Neural progenitor cell (in vitro differentiated cells): ENCODE measurements around the gene STX2.

Experiments used
- EZH2 ChIP-seq: fragments of 200-600 bp; sonication (generic); IDR thresholded peaks from 2 replicates; pipeline ENCODE4 v1.6.1; 2017; ENCODE audit warnings: antibody characterized with exemption, mild to moderate bottlenecking, moderate library complexity
- EZH2phosphoT487 ChIP-seq: fragments of 200-600 bp; sonication (generic); IDR thresholded peaks from 2 replicates; pipeline ENCODE4 v1.6.1; 2017; ENCODE audit warnings: antibody characterized with exemption
- TF ChIP-seq, protein P1 (sequence below): fragments of 200-600 bp; sonication (generic); IDR thresholded peaks from 2 replicates; pipeline ENCODE4 v1.5.1; 2017; ENCODE audit warnings: antibody characterized with exemption, mild to moderate bottlenecking

- TF ChIP-seq, protein P1, sequence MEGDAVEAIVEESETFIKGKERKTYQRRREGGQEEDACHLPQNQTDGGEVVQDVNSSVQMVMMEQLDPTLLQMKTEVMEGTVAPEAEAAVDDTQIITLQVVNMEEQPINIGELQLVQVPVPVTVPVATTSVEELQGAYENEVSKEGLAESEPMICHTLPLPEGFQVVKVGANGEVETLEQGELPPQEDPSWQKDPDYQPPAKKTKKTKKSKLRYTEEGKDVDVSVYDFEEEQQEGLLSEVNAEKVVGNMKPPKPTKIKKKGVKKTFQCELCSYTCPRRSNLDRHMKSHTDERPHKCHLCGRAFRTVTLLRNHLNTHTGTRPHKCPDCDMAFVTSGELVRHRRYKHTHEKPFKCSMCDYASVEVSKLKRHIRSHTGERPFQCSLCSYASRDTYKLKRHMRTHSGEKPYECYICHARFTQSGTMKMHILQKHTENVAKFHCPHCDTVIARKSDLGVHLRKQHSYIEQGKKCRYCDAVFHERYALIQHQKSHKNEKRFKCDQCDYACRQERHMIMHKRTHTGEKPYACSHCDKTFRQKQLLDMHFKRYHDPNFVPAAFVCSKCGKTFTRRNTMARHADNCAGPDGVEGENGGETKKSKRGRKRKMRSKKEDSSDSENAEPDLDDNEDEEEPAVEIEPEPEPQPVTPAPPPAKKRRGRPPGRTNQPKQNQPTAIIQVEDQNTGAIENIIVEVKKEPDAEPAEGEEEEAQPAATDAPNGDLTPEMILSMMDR: no peak
- no peak for TF ChIP-seq EZH2
- no peak for TF ChIP-seq EZH2phosphoT487
Measured at GRCh38 chr12:130792821-130793553, 46.1 kb downstream of the STX2 start.
